Mononuclear cell (primary cell): ENCODE results near the gene RAD50. TPM values are rescaled to one million over a fixed set of nuclear protein-coding genes. Genes with fewer than 3 reads are reported as not detected.

Source experiments
- H3K27me3 ChIP-seq: 2 replicates; pipeline ENCODE4 v1.6.0; 2011; ENCODE audit warnings: low read length, control low read depth; ENCODE audit not compliant: insufficient read depth
- H3K4me1 ChIP-seq: 2 replicates; pipeline ENCODE4 v1.5.1; 2011; ENCODE audit warnings: mild to moderate bottlenecking, low read length, control low read depth; ENCODE audit not compliant: insufficient read depth
- H3K4me3 ChIP-seq: 2 replicates; pipeline ENCODE4 v1.5.1; 2011; ENCODE audit warnings: mild to moderate bottlenecking, low read length, moderate library complexity
- H3K9me3 ChIP-seq: 2 replicates; pipeline ENCODE4 v1.5.1; 2011; ENCODE audit warnings: low read depth, mild to moderate bottlenecking, control low read depth, low read length
- total RNA-seq: library from RNA; depleted of rRNA; stranded (reverse); fragments of >200 nt; gene quantifications from one replicate; pipeline ENCODE4 v1.2.3, GENCODE V29; 2012

RAD50 gene
- total RNA-seq, 1 donor = 17.0 TPM

DNA sequence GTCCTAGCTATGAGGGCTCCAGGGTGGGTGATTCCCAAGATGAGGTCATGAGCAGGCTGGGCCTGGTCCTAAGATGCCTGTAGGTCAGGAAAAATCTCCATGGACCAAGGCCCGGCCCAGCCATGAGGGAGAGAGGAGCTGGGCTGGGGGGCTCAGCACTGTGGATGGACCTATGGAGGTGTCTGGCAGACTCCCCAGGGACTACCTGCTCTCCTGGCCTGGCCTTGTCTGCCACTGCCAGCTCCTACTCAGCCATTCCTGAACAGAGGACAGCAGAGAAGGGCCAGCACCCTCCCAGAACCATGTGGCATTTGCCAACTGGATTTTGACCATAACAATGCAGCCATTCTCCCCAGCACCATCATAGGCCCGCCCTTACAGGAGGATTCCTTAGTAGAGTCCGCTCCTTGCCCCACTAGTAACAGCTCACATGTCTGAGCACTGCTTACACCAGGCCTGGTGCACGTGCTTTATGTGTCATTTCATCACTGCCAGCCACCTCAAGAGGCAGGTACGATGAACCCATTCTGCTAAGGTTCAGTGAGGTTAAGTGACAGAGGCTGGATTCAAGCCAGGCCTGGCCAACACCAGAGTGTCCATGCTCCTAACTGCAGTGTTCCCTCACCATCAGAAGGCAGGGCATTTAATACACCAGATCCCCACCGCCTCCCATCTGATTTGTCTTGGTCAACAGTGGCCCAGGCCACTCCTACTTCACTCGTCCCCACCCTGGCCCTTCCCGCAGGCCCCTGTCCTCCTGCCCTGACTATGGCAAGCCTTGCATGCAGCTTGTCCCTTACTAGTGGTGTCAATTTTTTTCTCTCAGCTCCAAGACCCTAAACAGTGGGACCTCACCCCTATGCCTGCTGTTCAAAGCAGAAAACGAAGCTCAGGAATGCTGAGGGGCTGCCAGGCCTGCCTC is 101.9 kb downstream of the RAD50 start:
- Histone ChIP-seq H3K4me1 (peaks cover 18% of the 10 kb centered on the region), H3K27me3 (peaks cover 39% of the 10 kb centered on the region), H3K4me3 (no peak overlapping the region), H3K9me3 (no peaks in the 10 kb centered on the region)

DNA sequence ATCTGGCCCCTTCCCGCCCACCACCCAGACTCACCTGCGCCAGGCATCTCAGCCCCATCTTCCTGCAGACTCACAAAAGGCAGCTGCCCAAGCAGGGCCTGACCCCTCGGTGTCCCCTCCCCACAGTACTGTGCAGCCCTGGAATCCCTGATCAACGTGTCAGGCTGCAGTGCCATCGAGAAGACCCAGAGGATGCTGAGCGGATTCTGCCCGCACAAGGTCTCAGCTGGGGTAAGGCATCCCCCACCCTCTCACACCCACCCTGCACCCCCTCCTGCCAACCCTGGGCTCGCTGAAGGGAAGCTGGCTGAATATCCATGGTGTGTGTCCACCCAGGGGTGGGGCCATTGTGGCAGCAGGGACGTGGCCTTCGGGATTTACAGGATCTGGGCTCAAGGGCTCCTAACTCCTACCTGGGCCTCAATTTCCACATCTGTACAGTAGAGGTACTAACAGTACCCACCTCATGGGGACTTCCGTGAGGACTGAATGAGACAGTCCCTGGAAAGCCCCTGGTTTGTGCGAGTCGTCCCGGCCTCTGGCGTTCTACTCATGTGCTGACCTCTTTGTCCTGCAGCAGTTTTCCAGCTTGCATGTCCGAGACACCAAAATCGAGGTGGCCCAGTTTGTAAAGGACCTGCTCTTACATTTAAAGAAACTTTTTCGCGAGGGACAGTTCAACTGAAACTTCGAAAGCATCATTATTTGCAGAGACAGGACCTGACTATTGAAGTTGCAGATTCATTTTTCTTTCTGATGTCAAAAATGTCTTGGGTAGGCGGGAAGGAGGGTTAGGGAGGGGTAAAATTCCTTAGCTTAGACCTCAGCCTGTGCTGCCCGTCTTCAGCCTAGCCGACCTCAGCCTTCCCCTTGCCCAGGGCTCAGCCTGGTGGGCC is 103.1 kb downstream of the RAD50 start:
- peaks cover 27% of the 10 kb centered on the region for H3K27me3 ChIP-seq
- H3K4me1 ChIP-seq = peaks cover 22% of the 10 kb centered on the region
- no peaks in the 10 kb centered on the region for H3K9me3 ChIP-seq
- H3K4me3 ChIP-seq = no peak overlapping the region

DNA sequence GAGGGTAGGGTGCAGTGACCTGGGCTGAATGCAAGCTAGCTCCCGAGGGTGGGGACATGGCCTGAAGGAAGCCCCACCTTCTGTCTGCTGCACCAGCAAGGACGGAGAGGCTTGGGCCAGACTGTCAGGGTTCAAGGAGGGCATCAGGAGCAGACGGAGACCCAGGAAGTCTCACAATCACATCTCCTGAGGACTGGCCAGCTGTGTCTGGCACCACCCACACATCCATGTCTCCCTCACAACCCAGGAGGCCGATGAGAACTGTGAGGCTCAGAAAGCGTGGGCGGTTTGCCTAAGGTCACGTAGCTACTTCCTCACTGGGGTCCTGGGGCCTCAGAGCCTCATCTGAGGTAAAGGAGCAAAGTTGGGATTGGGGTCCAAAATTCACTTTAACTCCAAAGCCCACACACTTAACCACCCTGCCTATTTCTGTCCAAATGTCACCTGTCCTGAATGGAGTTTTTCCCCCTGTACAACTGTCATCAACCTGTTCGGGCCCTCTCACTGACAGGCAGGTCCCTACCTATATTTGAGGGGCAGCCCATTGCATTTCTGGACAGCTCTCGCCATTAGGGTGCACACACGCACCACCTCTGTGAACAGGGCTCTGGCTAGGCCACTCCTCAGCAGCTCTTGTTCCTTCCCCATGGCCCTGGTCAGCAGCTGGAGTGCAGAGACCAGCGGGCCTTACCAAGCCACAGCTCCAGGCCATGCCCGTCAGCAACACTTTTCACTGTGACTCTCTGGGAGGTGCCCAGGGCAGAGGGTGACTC is 104.6 kb downstream of the RAD50 start:
- H3K27me3 ChIP-seq = peaks cover 16% of the 10 kb centered on the region
- H3K9me3 ChIP-seq = no peaks in the 10 kb centered on the region
- peaks cover 15% of the 10 kb centered on the region for H3K4me1 ChIP-seq
- H3K4me3 ChIP-seq = no peak overlapping the region

DNA sequence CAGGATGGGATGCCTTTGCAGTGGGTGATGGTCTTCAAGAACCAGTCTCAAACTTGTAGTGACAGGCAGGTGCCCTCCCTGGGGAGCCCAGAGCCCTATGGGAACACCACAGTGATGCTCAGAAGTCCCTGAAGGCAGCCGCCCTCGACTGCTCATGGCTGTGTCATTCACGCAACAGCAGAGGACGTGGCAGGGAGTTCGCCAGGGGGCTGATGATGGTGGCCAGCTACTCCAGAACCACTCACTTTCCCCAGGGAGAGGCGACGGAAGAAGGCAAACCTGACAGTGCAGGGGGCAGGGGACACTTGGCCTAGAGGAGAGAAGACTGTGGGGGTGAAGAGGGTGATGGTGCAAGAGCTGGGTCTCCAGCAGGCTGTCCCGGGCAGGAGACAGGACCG is 105.2 kb downstream of the RAD50 start:
- no peaks in the 10 kb centered on the region for H3K9me3 ChIP-seq

DNA sequence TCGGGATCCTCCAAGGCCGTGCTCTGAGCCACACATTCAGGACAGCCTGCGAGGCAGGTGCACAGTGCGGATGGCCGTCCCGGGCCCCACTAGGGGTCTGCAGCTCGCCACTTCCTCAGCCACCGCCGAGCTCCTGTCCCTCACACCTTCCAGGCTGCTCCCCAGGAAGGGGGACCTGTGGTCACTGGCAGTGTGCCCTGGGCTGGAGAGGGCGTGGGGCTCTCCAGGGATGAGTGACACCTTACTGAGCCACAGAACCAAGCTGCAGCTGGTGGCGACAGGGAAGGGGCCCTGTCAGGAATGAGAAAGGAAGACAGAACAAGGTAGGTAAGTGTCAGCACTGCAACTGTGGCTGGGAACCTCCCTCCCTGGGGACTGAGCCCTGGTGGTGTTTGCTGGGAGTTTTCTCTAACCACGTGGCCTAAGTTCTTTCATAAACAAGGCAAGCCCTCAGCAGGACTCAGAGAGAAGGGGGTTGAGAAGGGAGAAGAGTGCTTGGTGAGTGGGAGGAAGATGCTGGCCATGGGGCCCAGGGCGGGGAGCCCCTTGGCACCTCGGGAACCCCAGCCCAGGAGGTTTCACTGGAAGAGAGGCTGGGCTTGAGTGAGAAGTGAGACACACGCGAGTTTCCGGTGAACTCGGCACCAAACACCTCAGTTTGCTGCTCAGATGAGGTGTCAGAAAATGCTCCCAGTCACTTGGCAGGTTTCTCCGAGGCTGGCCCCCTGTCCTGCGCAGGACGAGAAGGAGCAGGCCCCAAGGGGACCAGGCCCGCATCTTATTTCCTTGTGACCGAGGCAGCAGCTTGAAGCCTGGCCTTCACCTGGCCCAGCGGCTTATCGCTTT is 106.4 kb downstream of the RAD50 start:
- Histone ChIP-seq H3K4me3 (no peak overlapping the region), H3K27me3 (peaks cover 1% of the 10 kb centered on the region), H3K9me3 (no peaks in the 10 kb centered on the region), H3K4me1 (peaks cover 7% of the 10 kb centered on the region)

More for the DNA sequence above, 105.2 kb downstream of the RAD50 start:
- Histone ChIP-seq H3K4me1 (peaks cover 9% of the 10 kb centered on the region), H3K4me3 (no peak overlapping the region), H3K27me3 (peaks cover 10% of the 10 kb centered on the region)

DNA sequence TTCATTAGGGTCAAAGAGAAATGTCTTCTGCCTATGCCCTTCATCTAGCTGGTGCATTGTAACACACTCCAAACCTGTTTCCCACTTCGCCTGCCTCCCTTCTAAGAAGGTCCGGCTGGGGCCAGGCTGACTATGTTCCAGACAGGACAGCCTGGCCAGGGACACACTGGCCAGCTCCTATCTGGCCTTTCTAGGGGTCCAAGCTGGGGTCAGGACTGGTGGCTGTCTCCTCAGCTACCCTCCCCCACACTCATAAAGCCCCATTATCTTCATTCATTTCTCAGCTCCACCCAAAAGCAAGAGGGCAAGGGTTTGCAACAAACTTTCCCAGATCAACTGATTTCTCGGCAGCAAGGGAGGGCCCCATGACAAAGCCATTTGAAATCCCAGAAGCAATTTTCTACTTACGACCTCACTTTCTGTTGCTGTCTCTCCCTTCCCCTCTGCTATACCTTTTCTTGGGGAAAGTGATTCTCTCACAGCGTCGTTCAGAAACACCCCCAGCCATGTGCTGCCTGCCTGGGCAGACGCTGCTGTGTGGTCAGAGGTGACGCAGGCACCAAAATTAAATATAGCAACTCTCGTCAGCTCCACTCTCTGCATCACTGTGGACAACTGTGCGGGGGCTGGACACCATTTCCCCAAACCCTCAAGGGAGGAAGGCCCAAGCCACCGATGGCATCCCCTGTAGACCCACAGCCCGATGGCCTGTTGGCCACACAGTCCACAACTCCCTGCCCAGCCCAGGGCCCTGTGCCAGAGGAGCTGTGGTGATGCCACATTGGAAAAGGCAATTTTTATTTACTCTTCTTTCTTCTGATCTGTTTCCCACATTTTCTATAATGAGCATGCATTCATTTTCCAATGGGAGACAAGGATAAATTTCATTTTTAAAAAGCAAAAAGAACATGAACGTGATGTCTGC is 107.3 kb downstream of the RAD50 start:
- Histone ChIP-seq H3K9me3 (no peaks in the 10 kb centered on the region), H3K4me3 (no peak overlapping the region), H3K27me3 (no peaks in the 10 kb centered on the region), H3K4me1 (peaks cover 7% of the 10 kb centered on the region)

DNA sequence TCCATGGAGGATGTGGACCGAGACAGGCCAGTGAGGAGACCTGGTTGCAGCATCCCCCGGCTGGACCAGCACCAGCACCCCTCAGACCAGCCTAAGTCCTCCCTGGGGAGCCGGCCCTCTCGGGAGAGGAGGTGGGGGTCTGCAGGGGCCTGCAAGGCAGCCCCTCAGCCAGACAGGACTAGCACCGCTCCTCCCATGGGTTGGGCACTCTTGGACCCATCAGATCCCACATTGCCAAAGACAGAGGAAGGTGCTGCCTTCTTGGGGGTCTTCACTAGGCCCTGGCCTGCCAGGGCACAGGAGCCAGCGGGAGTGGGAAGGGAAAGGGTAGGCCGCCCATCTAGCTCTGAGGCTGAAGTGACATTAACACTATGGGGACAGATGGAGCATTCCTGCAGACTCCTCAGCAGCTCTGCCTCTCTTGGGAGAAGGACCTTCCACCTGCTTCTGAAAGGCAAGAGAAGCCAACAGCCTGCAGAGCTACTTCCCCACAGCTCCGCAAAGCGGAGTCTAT is 108.0 kb downstream of the RAD50 start:
- no peaks in the 10 kb centered on the region for H3K9me3 ChIP-seq
- no peaks in the 10 kb centered on the region for H3K27me3 ChIP-seq
- no peak overlapping the region for H3K4me3 ChIP-seq
- peaks cover 7% of the 10 kb centered on the region for H3K4me1 ChIP-seq

DNA sequence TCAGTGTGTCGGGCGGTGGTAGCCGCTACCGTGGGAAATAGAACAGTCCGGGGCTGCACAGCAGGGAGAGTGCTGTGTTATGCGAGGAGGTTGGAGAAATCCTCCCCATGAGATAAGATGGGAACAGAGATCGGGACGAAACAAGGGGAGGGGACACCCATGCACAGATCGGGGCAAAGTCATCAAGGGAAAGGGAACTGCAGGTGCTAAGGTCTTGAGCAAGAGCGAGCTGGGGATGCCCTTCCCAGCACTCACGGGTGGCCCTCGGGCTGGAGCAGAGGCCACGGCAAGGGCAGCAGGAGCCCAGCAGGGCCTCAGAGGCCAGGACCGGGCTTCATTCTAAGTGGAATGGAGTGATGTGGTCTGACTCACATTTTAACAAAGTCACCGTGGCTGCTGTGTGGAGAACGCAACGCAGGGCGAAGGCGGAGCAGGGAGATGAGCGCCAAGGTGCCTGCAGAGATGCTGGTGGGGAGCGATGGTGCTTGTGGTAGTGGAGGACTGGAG is 108.8 kb downstream of the RAD50 start:
- Histone ChIP-seq H3K27me3 (no peaks in the 10 kb centered on the region), H3K4me1 (peaks cover 7% of the 10 kb centered on the region)

DNA sequence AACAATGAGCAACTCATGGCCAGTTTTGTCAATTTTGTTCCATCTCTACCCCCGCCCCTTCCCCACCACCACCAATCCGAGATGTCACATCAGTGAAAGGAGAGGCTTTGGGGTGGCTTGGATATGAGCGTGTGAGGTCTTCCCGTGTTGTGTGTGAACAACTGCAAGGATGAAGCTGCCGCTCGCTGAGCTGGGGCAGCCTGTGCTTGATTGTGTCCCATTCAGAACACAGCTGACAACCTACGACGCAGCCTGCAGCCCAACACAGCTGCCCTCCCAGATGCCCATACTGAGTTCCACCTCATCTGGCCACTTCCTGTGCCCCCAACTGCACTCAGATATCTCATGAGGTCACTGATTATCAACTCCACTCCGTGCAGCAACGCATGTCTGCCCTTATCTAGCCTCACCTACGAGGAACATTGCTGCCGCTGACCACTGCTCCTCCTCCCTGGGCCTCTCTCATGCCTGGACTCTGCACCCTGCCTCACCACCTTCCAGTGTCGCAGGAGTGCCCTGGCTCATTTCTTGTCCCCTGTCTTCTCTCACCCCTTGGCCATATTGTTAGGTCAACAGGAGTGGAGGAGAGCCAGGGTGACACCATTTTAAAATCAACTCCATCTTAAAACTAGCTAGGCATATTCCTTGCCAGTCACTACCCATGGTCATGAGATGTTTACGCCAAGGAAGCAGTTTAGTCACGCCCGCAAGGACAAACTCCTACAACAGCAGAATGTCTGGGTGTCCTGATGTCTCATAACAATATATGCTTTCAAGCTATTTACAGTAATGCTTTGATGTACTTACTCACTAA is 109.7 kb downstream of the RAD50 start:
- H3K9me3 ChIP-seq = no peaks in the 10 kb centered on the region

More for the DNA sequence above, 108.8 kb downstream of the RAD50 start:
- Histone ChIP-seq H3K9me3 (no peaks in the 10 kb centered on the region), H3K4me3 (no peak overlapping the region)

DNA sequence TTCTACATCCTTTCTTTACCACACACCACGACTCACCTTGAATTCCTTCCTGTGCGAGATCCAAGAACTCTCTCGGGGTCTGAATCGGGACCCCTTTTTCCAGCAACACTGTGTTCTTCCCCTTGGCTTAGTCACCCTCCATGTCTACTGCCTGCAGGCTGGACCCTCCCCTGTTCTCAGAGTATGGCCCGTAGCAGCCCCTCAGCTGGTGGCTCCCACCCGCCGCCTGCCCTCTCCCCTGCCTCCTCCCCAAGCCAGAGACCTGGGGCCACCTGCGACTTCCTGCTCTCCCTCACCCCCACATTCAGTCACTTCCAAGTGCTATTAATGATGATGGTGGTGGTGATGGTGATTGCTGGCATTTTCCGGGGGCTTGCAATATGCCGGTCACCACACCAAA is 110.5 kb downstream of the RAD50 start:
- H3K27me3 ChIP-seq = no peaks in the 10 kb centered on the region
- peaks cover 7% of the 10 kb centered on the region for H3K4me1 ChIP-seq
- H3K4me3 ChIP-seq = no peak overlapping the region
- no peaks in the 10 kb centered on the region for H3K9me3 ChIP-seq

More for the DNA sequence above, 109.7 kb downstream of the RAD50 start:
- Histone ChIP-seq H3K27me3 (no peaks in the 10 kb centered on the region), H3K4me1 (peaks cover 7% of the 10 kb centered on the region), H3K4me3 (no peak overlapping the region)

DNA sequence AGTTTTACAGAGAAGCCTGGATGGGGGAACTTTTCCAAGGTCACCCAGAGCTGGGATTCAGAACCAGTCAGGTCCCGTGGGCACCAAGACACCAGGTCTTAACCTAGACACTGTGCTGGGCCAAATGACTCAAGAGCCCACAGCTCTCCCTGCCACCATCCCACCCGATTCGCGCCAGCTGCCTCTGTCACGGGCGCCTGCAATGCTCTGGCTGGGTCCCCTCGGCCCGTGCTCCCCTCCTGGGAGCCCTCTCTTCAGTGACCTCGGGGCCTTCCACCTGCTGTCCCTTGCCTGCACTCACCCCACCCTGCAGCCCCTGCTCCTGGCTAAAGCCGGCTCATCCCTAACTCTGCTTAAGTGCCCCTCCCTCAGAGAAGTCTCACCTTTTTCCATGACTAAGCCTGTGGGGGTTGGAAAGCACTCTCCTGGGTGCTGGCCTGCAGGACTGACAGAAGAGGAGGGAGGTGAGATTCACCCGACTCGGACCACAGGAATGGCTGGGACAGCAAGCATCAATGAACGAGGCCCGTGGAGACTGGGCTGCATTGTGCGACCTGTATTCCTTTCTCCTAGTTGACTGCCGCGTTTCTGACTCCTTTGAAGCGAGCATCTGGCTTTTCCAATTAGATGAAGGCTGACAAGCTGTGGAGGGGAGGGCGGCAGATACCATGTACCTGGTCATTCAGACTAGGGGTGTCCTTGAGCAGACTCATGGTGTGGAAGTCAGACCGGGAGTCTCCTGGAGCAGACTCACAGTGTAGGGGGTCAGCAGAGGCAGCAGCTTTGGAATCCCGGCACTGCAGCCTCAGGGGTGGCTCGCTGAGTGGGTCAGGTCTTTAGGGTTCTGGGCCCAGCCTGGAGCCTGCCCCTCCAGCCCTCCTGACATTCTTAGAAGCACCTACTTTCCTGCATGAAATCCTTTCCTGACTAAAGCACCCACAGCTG is 111.3 kb downstream of the RAD50 start:
- H3K4me1 ChIP-seq = peaks cover 7% of the 10 kb centered on the region
- no peaks in the 10 kb centered on the region for H3K9me3 ChIP-seq
- no peak overlapping the region for H3K4me3 ChIP-seq
- H3K27me3 ChIP-seq = no peaks in the 10 kb centered on the region
